Activated CD8-positive, alpha-beta T cell treated with anti-CD3 and anti-CD28 coated beads for 36 hours (primary cell): ENCODE measurements around the gene KCNK4. TPM values are rescaled to one million over a fixed set of nuclear protein-coding genes. Genes with fewer than 3 reads are reported as not detected.

Experiments
- ATAC-seq: fragments of 200-7000 bp; cut with Tn5 transposase; one replicate; pipeline ENCODE4 v1.10.0; 2021; ENCODE audit warnings: mild to moderate bottlenecking, moderate library complexity
- CTCF ChIA-PET: fragments of 350-600 bp; sonication (Branson Sonifier 250); formaldehyde crosslinking; loops from one replicate; lab custom pipeline; 2021; ENCODE audit warnings: antibody characterized with exemption; lab: Charles Lee
- POLR2A ChIA-PET: fragments of 350-600 bp; sonication (Branson Sonifier 250); formaldehyde crosslinking; loops from one replicate; lab custom pipeline; 2021; ENCODE audit warnings: antibody characterized with exemption; lab: Charles Lee
- DNase-seq: peaks from one replicate; pipeline ENCODE4 v3.0.0-alpha.2; 2020
- H3K27ac Mint-ChIP-seq: one replicate; pipeline ENCODE4 v1.8.0; 2021; ENCODE audit warnings: mild to moderate bottlenecking, mixed read lengths
- H3K27me3 Mint-ChIP-seq: one replicate; pipeline ENCODE4 v1.8.0; 2021; ENCODE audit warnings: mixed read lengths
- H3K36me3 Mint-ChIP-seq: one replicate; pipeline ENCODE4 v1.8.0; 2021; ENCODE audit warnings: low read depth, mixed read lengths
- H3K4me1 Mint-ChIP-seq: one replicate; pipeline ENCODE4 v1.8.0; 2021; ENCODE audit warnings: low read depth, mixed read lengths
- H3K4me3 Mint-ChIP-seq: one replicate; pipeline ENCODE4 v1.8.0; 2021; ENCODE audit warnings: mild to moderate bottlenecking, moderate library complexity, mixed read lengths
- H3K9me3 Mint-ChIP-seq: one replicate; pipeline ENCODE4 v1.8.0; 2021; ENCODE audit warnings: mixed read lengths
- CTCF ChIP-seq: fragments of 200-600 bp; IDR thresholded peaks from one replicate; pipeline ENCODE4 v1.8.0; 2022; ENCODE audit warnings: antibody characterized with exemption, mild to moderate bottlenecking
- intact Hi-C: fragments of 100-400 bp; cut with micrococcal nuclease; formaldehyde crosslinking; loops from one replicate; pipeline ENCODE4 v1.10.0; 2022
- total RNA-seq, 2 experiments: library from RNA; stranded (reverse); gene quantifications; one replicate each; pipeline ENCODE4 v1.2.3, GENCODE V29; 2021

KCNK4 gene
- total RNA-seq, 2 experiments from 2014 or later: 0.23 TPM; not detected in 1

DNA sequence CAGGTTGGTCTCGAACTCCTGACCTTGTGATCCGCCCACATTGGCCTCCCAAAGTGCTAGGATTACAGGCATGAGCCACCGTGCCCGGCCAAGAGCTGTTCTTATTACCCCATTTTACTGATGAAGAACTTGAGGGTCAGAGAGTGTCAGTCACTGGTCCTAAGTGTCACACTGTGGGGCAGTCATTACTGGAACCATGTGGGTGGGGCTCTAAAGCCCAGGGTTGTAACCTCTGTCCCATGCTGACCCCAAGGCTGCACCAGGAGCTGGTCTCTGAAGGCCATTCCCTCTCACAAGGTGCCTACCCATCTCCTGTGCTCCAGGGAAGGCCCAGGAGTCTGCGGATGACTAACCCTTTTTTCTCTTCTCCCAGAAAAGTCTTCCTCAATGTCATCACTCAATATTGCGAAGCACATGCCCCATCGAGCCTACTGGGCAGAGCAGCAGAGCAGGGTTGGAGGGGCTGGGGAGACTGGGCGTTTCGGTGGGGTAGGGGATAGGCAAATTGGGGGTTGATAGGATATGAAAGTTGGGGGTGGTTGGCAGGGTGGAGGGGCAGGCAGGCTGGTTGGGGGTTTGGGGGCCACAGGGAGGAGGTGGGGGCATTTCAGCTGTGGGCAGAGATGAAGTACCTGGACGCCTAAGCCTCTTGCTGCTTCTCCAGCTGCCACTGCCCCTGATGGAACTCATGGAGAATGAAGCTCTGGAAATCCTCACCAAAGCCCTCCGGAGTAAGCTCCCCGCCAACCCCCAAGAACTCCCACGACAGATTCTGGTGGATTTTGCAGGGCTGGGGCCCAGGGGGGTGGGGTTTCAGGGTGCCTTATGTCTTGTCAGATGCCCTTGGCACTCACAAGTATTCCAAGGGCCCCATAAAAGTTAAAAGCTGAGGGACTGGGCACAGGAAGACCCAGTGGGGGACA lies 12.3 kb downstream of the KCNK4 start:
- peaks cover 26% of the 10 kb centered on the region for H3K4me1 Mint-ChIP-seq
- peaks cover 24% of the 10 kb centered on the region for H3K27me3 Mint-ChIP-seq
- H3K27ac Mint-ChIP-seq: peak overlapping the region; percentile 97
- ChIA-PET POLR2A (interaction anchor here (0.6 to 5.3 kb wide), 19 partner anchors 10 to 118 kb away, joined by 3 to 55 read pairs (median 5); partner anchors contain the start of genes BAD, FERMT3, GPR137 and PRDX5), CTCF (interaction anchor here (1.0 to 6.0 kb wide), 17 partner anchors 13 to 385 kb away, joined by 3 to 111 read pairs (median 11); partner anchors contain the start of genes BAD, FERMT3, GPR137 and NUDT22)
- H3K36me3 Mint-ChIP-seq: peaks cover 15% of the 10 kb centered on the region
- intact Hi-C loops: loop anchor here (5.0 to 10.0 kb wide), 2 partner anchors 59 to 101 kb away; partner anchors contain the start of genes FKBP2 and PPP1R14B
- H3K4me3 Mint-ChIP-seq: peak overlapping the region; percentile 89
- DNase-seq (no peak), ATAC-seq (no peak)
- no peaks in the 10 kb centered on the region for H3K9me3 Mint-ChIP-seq
- no peak for TF ChIP-seq CTCF

DNA sequence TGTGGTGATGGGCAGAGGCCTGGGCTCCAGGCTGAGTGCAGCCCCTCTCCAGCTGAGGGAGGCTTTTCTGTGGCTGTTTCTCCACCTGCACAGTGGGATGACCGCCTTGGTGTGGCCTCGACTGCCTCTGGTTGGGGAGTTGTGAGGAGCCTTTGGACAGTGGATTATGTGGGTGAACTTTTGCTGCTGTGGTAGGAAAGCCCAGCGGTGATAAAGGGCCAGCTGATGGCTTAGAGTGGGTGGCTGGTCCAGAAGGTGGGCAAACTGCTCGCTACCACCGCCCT lies 12.9 kb downstream of the KCNK4 start:
- TF ChIP-seq CTCF: no peak
- Mint-ChIP-seq H3K9me3 (no peaks in the 10 kb centered on the region), H3K36me3 (peaks cover 15% of the 10 kb centered on the region), H3K4me3 (peak overlapping the region; percentile 89), H3K4me1 (peaks cover 26% of the 10 kb centered on the region), H3K27me3 (peaks cover 20% of the 10 kb centered on the region), H3K27ac (peak overlapping the region; percentile 97)
- ChIA-PET CTCF (interaction anchor here (0.9 to 6.0 kb wide), 19 partner anchors 13 to 385 kb away, joined by 3 to 111 read pairs (median 9); partner anchors contain the start of genes BAD, DNAJC4, FERMT3 and GPR137), POLR2A (interaction anchor here (0.6 to 5.3 kb wide), 17 partner anchors 10 to 119 kb away, joined by 3 to 55 read pairs (median 5); partner anchors contain the start of genes FERMT3, FKBP2, PRDX5 and STIP1)
- ATAC-seq (no peak), DNase-seq (no peak)
- intact Hi-C loops: loop anchor here (5.0 to 10.0 kb wide), 2 partner anchors 59 to 102 kb away; partner anchors contain the start of genes FKBP2 and PPP1R14B

DNA sequence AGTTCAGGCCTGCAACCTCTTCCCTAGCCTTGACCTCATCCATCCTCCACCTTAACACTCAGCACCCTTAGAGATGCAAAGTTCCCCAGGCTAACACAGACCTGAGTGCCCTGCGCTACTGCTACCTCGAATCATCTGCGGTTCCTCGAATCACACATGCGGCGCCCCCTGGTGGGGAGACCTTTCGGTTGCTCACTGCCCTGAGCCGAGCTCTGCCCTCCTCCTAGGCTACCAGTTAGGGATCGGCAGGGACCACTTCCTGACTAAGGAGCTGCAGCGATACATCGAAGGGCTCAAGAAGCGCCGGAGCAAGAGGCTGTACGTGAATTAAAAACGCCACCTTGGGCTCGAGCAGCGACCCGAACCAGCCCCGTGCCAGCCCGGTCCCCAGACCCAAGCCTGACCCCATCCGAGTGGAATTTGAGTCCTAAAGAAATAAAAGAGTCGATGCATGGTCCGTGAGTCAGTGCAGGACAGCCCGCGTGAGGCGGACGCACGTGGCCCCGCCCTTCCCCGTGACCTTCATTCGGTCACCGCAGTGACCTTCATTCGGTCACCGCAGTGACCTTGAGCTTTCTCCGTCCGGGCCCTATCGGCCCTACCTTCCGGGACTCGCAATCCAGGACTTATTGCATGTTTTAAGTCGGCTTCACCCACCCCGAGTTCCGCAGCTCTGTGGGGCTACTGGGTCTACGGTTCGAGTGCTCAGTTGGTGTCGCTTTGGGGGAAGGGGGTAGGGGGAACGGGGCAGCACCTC lies 13.4 kb downstream of the KCNK4 start:
- TF ChIP-seq CTCF: peak; percentile 87
- Mint-ChIP-seq H3K27me3 (peaks cover 18% of the 10 kb centered on the region), H3K4me3 (peak overlapping the region; percentile 89), H3K36me3 (peaks cover 15% of the 10 kb centered on the region), H3K4me1 (peaks cover 29% of the 10 kb centered on the region), H3K9me3 (no peaks in the 10 kb centered on the region), H3K27ac (peak overlapping the region; percentile 97)
- intact Hi-C loops: loop anchor here (5.0 to 10.0 kb wide), 2 partner anchors 60 to 102 kb away; partner anchors contain the start of genes FKBP2 and PPP1R14B
- ATAC-seq: peak; percentile 38
- CTCF ChIA-PET: interaction anchor here (0.8 to 6.0 kb wide), 28 partner anchors 9 to 384 kb away, joined by 3 to 111 read pairs (median 6); partner anchors contain the start of genes BAD, DNAJC4, FERMT3 and GPR137
- POLR2A ChIA-PET: interaction anchor here (0.6 to 5.3 kb wide), 21 partner anchors 9 to 1463 kb away, joined by 3 to 55 read pairs (median 6); partner anchors contain the start of genes BAD, FERMT3, FKBP2 and PRDX5
- DNase-seq: peak; percentile 99

- no peaks in the 10 kb centered on the region for H3K9me3 Mint-ChIP-seq
- ChIA-PET POLR2A (interaction anchor here (0.8 to 5.3 kb wide), 16 partner anchors 12 to 1464 kb away, joined by 3 to 55 read pairs (median 6); partner anchors contain the start of genes BAD, FERMT3, FKBP2 and PRDX5), CTCF (interaction anchor here (0.8 to 6.0 kb wide), 24 partner anchors 10 to 384 kb away, joined by 3 to 111 read pairs (median 6); partner anchors contain the start of genes BAD, DNAJC4, FERMT3 and GPR137)
- intact Hi-C loops: loop anchor here (10.0 kb wide), 1 partner anchor 60 kb away; the partner anchor contains the start of genes FKBP2 and PPP1R14B
- peaks cover 16% of the 10 kb centered on the region for H3K36me3 Mint-ChIP-seq
- peak within 1 kb of the TSS; percentile 97 for H3K27ac Mint-ChIP-seq
- peak; percentile 84 for ATAC-seq
- TF ChIP-seq CTCF: no peak
- peak; percentile 100 for DNase-seq
- peaks cover 31% of the 10 kb centered on the region for H3K4me1 Mint-ChIP-seq
- peak within 1 kb of the TSS; percentile 90 for H3K4me3 Mint-ChIP-seq
- peaks cover 13% of the 10 kb centered on the region for H3K27me3 Mint-ChIP-seq
Measured at GRCh38 chr11:64305075-64305690, 14.1 kb downstream of the KCNK4 start, which contains the start of gene ESRRA. TSS of gene ESRRA (plus strand) at chr11:64305524. CDS start at chr11:64307180, 1,656 bp downstream.
